ENCODE data around the gene FAM24A. TPM values are rescaled to one million over a fixed set of nuclear protein-coding genes. Genes with fewer than 3 reads are reported as not detected.
"Not testable (repeated sequence)": the region's sequence is repeated elsewhere in the genome, so short reads cannot be mapped to it uniquely, and the experiment has no call there.

FAM24A gene
- not detected for total RNA-seq

- CTCF ChIA-PET = no interaction called here
- POLR2A ChIA-PET = no interaction called here
These were observed at the start of gene FAM24A for GRCh38 chr10:122910310-122910709. Gene FAM24A, plus strand, starts transcription at chr10:122910610. Its CDS starts 1,025 bp downstream, at chr10:122911635.

GRCh38 chr10:122861711-122862161 lies 48.7 kb upstream of the FAM24A start:
- Mint-ChIP-seq H3K36me3 (ENCODE audit: low read depth) (peaks cover 10% of the 10 kb centered on the region), H3K27me3 (no peaks in the 10 kb centered on the region), H3K4me1 (peaks cover 3% of the 10 kb centered on the region), H3K9me3 (no peaks in the 10 kb centered on the region), H3K27ac (no peak overlapping the region), H3K4me3 (no peak overlapping the region)
- POLR2A ChIA-PET = no interaction called here
- CTCF ChIA-PET = no interaction called here
- no peak for DNase-seq

More at GRCh38 chr10:122910310-122910709, at the start of gene FAM24A:
- Mint-ChIP-seq H3K27ac (no peak within 1 kb of the TSS), H3K27me3 (peaks cover 9% of the 10 kb centered on the region), H3K4me3 (no peak within 1 kb of the TSS), H3K36me3 (ENCODE audit: low read depth) (no peaks in the 10 kb centered on the region), H3K4me1 (no peaks in the 10 kb centered on the region), H3K9me3 (no peaks in the 10 kb centered on the region)
- DNase-seq = no peak

GRCh38 chr10:122863216-122864193 lies 46.9 kb upstream of the FAM24A start:
- Mint-ChIP-seq H3K27me3 (no peaks in the 10 kb centered on the region), H3K9me3 (peaks cover 4% of the 10 kb centered on the region)
- POLR2A ChIA-PET = no interaction called here

GRCh38 chr10:122864194-122864592 lies 46.2 kb upstream of the FAM24A start:
- Mint-ChIP-seq H3K9me3 (peaks cover 4% of the 10 kb centered on the region), H3K36me3 (ENCODE audit: low read depth) (peaks cover 15% of the 10 kb centered on the region), H3K4me3 (no peak overlapping the region), H3K27me3 (no peaks in the 10 kb centered on the region), H3K27ac (no peak overlapping the region), H3K4me1 (peaks cover 7% of the 10 kb centered on the region)
- CTCF ChIA-PET = no interaction called here
- POLR2A ChIA-PET = no interaction called here
- no peak for DNase-seq

More at GRCh38 chr10:122863216-122864193, 46.9 kb upstream of the FAM24A start:
- CTCF ChIA-PET = no interaction called here
- Mint-ChIP-seq H3K27ac (no peak overlapping the region), H3K4me3 (no peak overlapping the region), H3K4me1 (peaks cover 7% of the 10 kb centered on the region), H3K36me3 (ENCODE audit: low read depth) (peaks cover 16% of the 10 kb centered on the region)
- no peak for DNase-seq

GRCh38 chr10:122864901-122865300 lies 45.5 kb upstream of the FAM24A start:
- H3K36me3 Mint-ChIP-seq (ENCODE audit: low read depth) = peaks cover 19% of the 10 kb centered on the region
- no peak overlapping the region for H3K27ac Mint-ChIP-seq
- H3K4me3 Mint-ChIP-seq = no peak overlapping the region
- CTCF ChIA-PET = no interaction called here
- peaks cover 7% of the 10 kb centered on the region for H3K4me1 Mint-ChIP-seq
- POLR2A ChIA-PET = no interaction called here
- DNase-seq = no peak
- no peaks in the 10 kb centered on the region for H3K27me3 Mint-ChIP-seq
- peaks cover 7% of the 10 kb centered on the region for H3K9me3 Mint-ChIP-seq

GRCh38 chr10:122866757-122867482 lies 43.5 kb upstream of the FAM24A start:
- H3K36me3 Mint-ChIP-seq (ENCODE audit: low read depth) = peaks cover 28% of the 10 kb centered on the region
- H3K4me1 Mint-ChIP-seq, H3K27me3 Mint-ChIP-seq, DNase-seq, CTCF ChIA-PET, H3K4me3 Mint-ChIP-seq, H3K27ac Mint-ChIP-seq, H3K9me3 Mint-ChIP-seq, POLR2A ChIA-PET: not testable (repeated sequence)

- H3K27me3 Mint-ChIP-seq, H3K4me3 Mint-ChIP-seq, POLR2A ChIA-PET, CTCF ChIA-PET, H3K27ac Mint-ChIP-seq, H3K4me1 Mint-ChIP-seq, DNase-seq: not testable (repeated sequence)
- Mint-ChIP-seq H3K36me3 (ENCODE audit: low read depth) (peaks cover 37% of the 10 kb centered on the region), H3K9me3 (peaks cover 12% of the 10 kb centered on the region)
These were observed 41.6 kb upstream of the FAM24A start for GRCh38 chr10:122868768-122869167.

- POLR2A ChIA-PET, H3K27me3 Mint-ChIP-seq, DNase-seq, H3K4me3 Mint-ChIP-seq, H3K27ac Mint-ChIP-seq, CTCF ChIA-PET: not testable (repeated sequence)
- H3K9me3 Mint-ChIP-seq = peaks cover 19% of the 10 kb centered on the region
- H3K36me3 Mint-ChIP-seq (ENCODE audit: low read depth) = peaks cover 57% of the 10 kb centered on the region
- peaks cover 15% of the 10 kb centered on the region for H3K4me1 Mint-ChIP-seq
These were observed 38.5 kb upstream of the FAM24A start for GRCh38 chr10:122871947-122872346.

GRCh38 chr10:122875843-122876466 lies 34.5 kb upstream of the FAM24A start:
- Mint-ChIP-seq H3K4me1 (peaks cover 48% of the 10 kb centered on the region), H3K9me3 (peaks cover 9% of the 10 kb centered on the region), H3K27me3 (no peaks in the 10 kb centered on the region), H3K4me3 (no peak overlapping the region), H3K27ac (no peak overlapping the region), H3K36me3 (ENCODE audit: low read depth) (peaks cover 56% of the 10 kb centered on the region)
- POLR2A ChIA-PET = no interaction called here
- CTCF ChIA-PET = no interaction called here
- DNase-seq = no peak

- peaks cover 9% of the 10 kb centered on the region for H3K9me3 Mint-ChIP-seq
- CTCF ChIA-PET = no interaction called here
- no peak for DNase-seq
- no peak overlapping the region for H3K4me3 Mint-ChIP-seq
- H3K27me3 Mint-ChIP-seq = no peaks in the 10 kb centered on the region
- no peak overlapping the region for H3K27ac Mint-ChIP-seq
- peaks cover 59% of the 10 kb centered on the region for H3K36me3 Mint-ChIP-seq (ENCODE audit: low read depth)
- POLR2A ChIA-PET = no interaction called here
- H3K4me1 Mint-ChIP-seq = peaks cover 51% of the 10 kb centered on the region
These were observed 33.9 kb upstream of the FAM24A start for GRCh38 chr10:122876467-122876855.

GRCh38 chr10:122877264-122877663 lies 33.1 kb upstream of the FAM24A start:
- POLR2A ChIA-PET = no interaction called here
- CTCF ChIA-PET = no interaction called here
- H3K9me3 Mint-ChIP-seq = peaks cover 9% of the 10 kb centered on the region
- H3K27me3 Mint-ChIP-seq = no peaks in the 10 kb centered on the region
- H3K36me3 Mint-ChIP-seq (ENCODE audit: low read depth) = peaks cover 52% of the 10 kb centered on the region
- H3K4me3 Mint-ChIP-seq = peak overlapping the region; percentile 94
- H3K27ac Mint-ChIP-seq = peak overlapping the region; percentile 59
- H3K4me1 Mint-ChIP-seq = peaks cover 51% of the 10 kb centered on the region
- no peak for DNase-seq

- Mint-ChIP-seq H3K27me3 (no peaks in the 10 kb centered on the region), H3K36me3 (ENCODE audit: low read depth) (peaks cover 46% of the 10 kb centered on the region), H3K4me3 (peak overlapping the region; percentile 94), H3K9me3 (peaks cover 6% of the 10 kb centered on the region), H3K4me1 (peaks cover 51% of the 10 kb centered on the region), H3K27ac (peak overlapping the region; percentile 96)
- POLR2A ChIA-PET = no interaction called here
- CTCF ChIA-PET = interaction anchor here (0.7 kb wide), 1 partner anchor 246 kb away, joined by 4 read pairs; no protein-coding TSS in a partner anchor
- no peak for DNase-seq
These were observed 31.5 kb upstream of the FAM24A start for GRCh38 chr10:122878799-122879338.

Measured in activated CD4-positive, alpha-beta T cell treated with anti-CD3 and anti-CD28 coated beads, Interleukin-2, amount 10 ng/mL, durations not matched to agents 7 days and 5 days (primary cell).